Hepatocyte (in vitro differentiated cells): ENCODE results near the gene IL17RC. TPM values are rescaled to one million over a fixed set of nuclear protein-coding genes. Genes with fewer than 3 reads are reported as not detected.
"Not testable (repeated sequence)": the region's sequence is repeated elsewhere in the genome, so short reads cannot be mapped to it uniquely, and the experiment has no call there.

Experiments used
- DNase-seq: peaks from one replicate; pipeline ENCODE4 v3.0.0-alpha.2; 2016; ENCODE audit warnings: low spot score
- H2AFZ ChIP-seq: fragments of 200-600 bp; sonication (generic); 2 replicates; pipeline ENCODE4 v1.6.0; 2016; ENCODE audit warnings: antibody characterized with exemption, mild to moderate bottlenecking
- H3K27ac ChIP-seq: fragments of 200-600 bp; sonication (generic); 2 replicates; pipeline ENCODE4 v1.5.1; 2016; ENCODE audit warnings: mild to moderate bottlenecking
- H3K27me3 ChIP-seq: fragments of 200-600 bp; sonication (generic); 2 replicates; pipeline ENCODE4 v1.6.1; 2016
- H3K36me3 ChIP-seq: fragments of 200-600 bp; sonication (generic); replicated peaks from 2 replicates; pipeline ENCODE4 v1.5.1; 2016; ENCODE audit warnings: low read depth; ENCODE audit not compliant: insufficient read depth
- H3K4me1 ChIP-seq: fragments of 200-600 bp; sonication (generic); 2 replicates; pipeline ENCODE4 v1.5.1; 2016; ENCODE audit warnings: mild to moderate bottlenecking, moderate library complexity; ENCODE audit not compliant: insufficient read depth
- H3K4me2 ChIP-seq: fragments of 200-600 bp; sonication (generic); 2 replicates; pipeline ENCODE4 v1.6.0; 2016
- H3K4me3 ChIP-seq: fragments of 200-600 bp; sonication (generic); 2 replicates; pipeline ENCODE4 v1.5.1; 2016; ENCODE audit warnings: mild to moderate bottlenecking
- H3K79me2 ChIP-seq: fragments of 200-600 bp; sonication (generic); 2 replicates; pipeline ENCODE4 v1.6.0; 2017; ENCODE audit warnings: mild to moderate bottlenecking
- H3K9me2 ChIP-seq: fragments of 200-600 bp; sonication (generic); replicated peaks from 2 replicates; pipeline ENCODE4 v1.6.0; 2017; ENCODE audit warnings: mild to moderate bottlenecking; ENCODE audit not compliant: insufficient read depth
- H3K9me3 ChIP-seq: fragments of 200-600 bp; sonication (generic); 2 replicates; pipeline ENCODE4 v1.5.1; 2016; ENCODE audit warnings: low read depth, mild to moderate bottlenecking
- H4K20me1 ChIP-seq: fragments of 200-600 bp; sonication (generic); 2 replicates; pipeline ENCODE4 v1.6.0; 2016; ENCODE audit warnings: mild to moderate bottlenecking; ENCODE audit not compliant: insufficient read depth, poor library complexity, severe bottlenecking
- CTCF ChIP-seq: fragments of 200-600 bp; sonication (generic); IDR thresholded peaks from 2 replicates; pipeline ENCODE4 v1.5.1; 2016; ENCODE audit warnings: antibody characterized with exemption, mild to moderate bottlenecking; ENCODE audit not compliant: poor library complexity
- EZH2 ChIP-seq: fragments of 200-600 bp; sonication (generic); IDR thresholded peaks from 2 replicates; pipeline ENCODE4 v1.6.1; 2016; ENCODE audit warnings: antibody characterized with exemption, mild to moderate bottlenecking, borderline replicate concordance
- EZH2phosphoT487 ChIP-seq: fragments of 200-600 bp; sonication (generic); IDR thresholded peaks from one replicate; pipeline ENCODE4 v1.6.1; 2018; ENCODE audit warnings: antibody characterized with exemption, mild to moderate bottlenecking, low read depth, moderate library complexity; ENCODE audit not compliant: unreplicated experiment, severe bottlenecking
- WGBS: methylation state at CpG from one replicate; pipeline ENCODE4 v1.1.6; 2016; ENCODE audit warnings: low lambda C conversion rate; ENCODE audit errors: missing lambda C conversion rate; 5-methylcytosine and 5-hydroxymethylcytosine counted together
- polyA plus RNA-seq: library from polyadenylated mRNA; unstranded; fragments of >200 nt; fragmentation: Nextera tagmentation; extraction: Ambion mirVana; gene quantifications from 2 replicates; pipeline ENCODE4 v1.2.1, GENCODE V29; 2016
- total RNA-seq: library from RNA; depleted of rRNA; stranded (reverse); fragments of >200 nt; gene quantifications from 2 replicates; pipeline ENCODE4 v1.2.3, GENCODE V29; 2014

IL17RC gene
- total and polyA plus RNA-seq, 2 experiments from 2014 or later = 27.3 to 47.8 TPM

- Histone ChIP-seq H3K4me3 (no peak overlapping the region), H3K36me3 (no peaks in the 10 kb centered on the region), H2AFZ (no peak overlapping the region), H4K20me1 (no peaks in the 10 kb centered on the region), H3K4me2 (no peak overlapping the region), H3K27ac (no peak overlapping the region), H3K27me3 (no peaks in the 10 kb centered on the region), H3K9me3 (no peaks in the 10 kb centered on the region), H3K4me1 (peaks cover 4% of the 10 kb centered on the region), H3K9me2 (no peaks in the 10 kb centered on the region), H3K79me2 (no peaks in the 10 kb centered on the region)
- no peak for TF ChIP-seq EZH2
- no peak for TF ChIP-seq CTCF
- TF ChIP-seq EZH2phosphoT487 = no peak
- no peak for DNase-seq
- WGBS = 49% methylated on average over 1 of the region's 1 CpG
Measured at GRCh38 chr3:9870978-9871377, 45.9 kb upstream of the IL17RC start.

GRCh38 chr3:9872067-9872466 is 44.8 kb upstream of the IL17RC start:
- H2AFZ ChIP-seq, H3K79me2 ChIP-seq, DNase-seq, H3K4me1 ChIP-seq, H3K4me3 ChIP-seq, H3K36me3 ChIP-seq, H3K27me3 ChIP-seq, H4K20me1 ChIP-seq, H3K9me3 ChIP-seq, H3K9me2 ChIP-seq, H3K27ac ChIP-seq, H3K4me2 ChIP-seq: not testable (repeated sequence)
- WGBS = 85% methylated on average over 5 of the region's 5 CpGs

- Histone ChIP-seq H3K9me2 (no peaks in the 10 kb centered on the region), H3K4me2 (no peak overlapping the region), H3K79me2 (no peaks in the 10 kb centered on the region), H3K4me3 (no peak overlapping the region), H3K27me3 (no peaks in the 10 kb centered on the region), H3K27ac (no peak overlapping the region), H3K4me1 (peaks cover 23% of the 10 kb centered on the region), H4K20me1 (no peaks in the 10 kb centered on the region), H3K36me3 (no peaks in the 10 kb centered on the region), H2AFZ (no peak overlapping the region), H3K9me3 (no peaks in the 10 kb centered on the region)
- DNase-seq = no peak
- TF ChIP-seq EZH2phosphoT487 (no peak), CTCF (no peak), EZH2 (no peak)
Measured at GRCh38 chr3:9875448-9875847, 41.5 kb upstream of the IL17RC start.

GRCh38 chr3:9876255-9876654 is 40.6 kb upstream of the IL17RC start:
- not testable (repeated sequence) for H3K79me2 ChIP-seq, H4K20me1 ChIP-seq, DNase-seq, H3K27me3 ChIP-seq, H2AFZ ChIP-seq, H3K9me3 ChIP-seq, H3K36me3 ChIP-seq, H3K4me2 ChIP-seq, H3K9me2 ChIP-seq, H3K27ac ChIP-seq, H3K4me3 ChIP-seq
- H3K4me1 ChIP-seq = peaks cover 23% of the 10 kb centered on the region
- 89% methylated on average over 4 of the region's 4 CpGs for WGBS

GRCh38 chr3:9876991-9877390 is 39.9 kb upstream of the IL17RC start:
- no peak for TF ChIP-seq CTCF
- TF ChIP-seq EZH2 = no peak
- no peak for TF ChIP-seq EZH2phosphoT487
- peak overlapping the region; percentile 53 for H3K4me2 ChIP-seq
- no peaks in the 10 kb centered on the region for H3K36me3 ChIP-seq
- 90% methylated on average over 12 of the region's 12 CpGs for WGBS
- H3K27ac ChIP-seq = no peak overlapping the region
- no peaks in the 10 kb centered on the region for H3K9me2 ChIP-seq
- no peak overlapping the region for H2AFZ ChIP-seq
- H3K79me2 ChIP-seq = no peaks in the 10 kb centered on the region
- no peaks in the 10 kb centered on the region for H3K9me3 ChIP-seq
- no peak overlapping the region for H3K4me3 ChIP-seq
- DNase-seq = no peak
- H3K4me1 ChIP-seq = peaks cover 23% of the 10 kb centered on the region
- no peaks in the 10 kb centered on the region for H4K20me1 ChIP-seq
- H3K27me3 ChIP-seq = no peaks in the 10 kb centered on the region
